ENCODE data around the gene ZNF366.

DNA sequence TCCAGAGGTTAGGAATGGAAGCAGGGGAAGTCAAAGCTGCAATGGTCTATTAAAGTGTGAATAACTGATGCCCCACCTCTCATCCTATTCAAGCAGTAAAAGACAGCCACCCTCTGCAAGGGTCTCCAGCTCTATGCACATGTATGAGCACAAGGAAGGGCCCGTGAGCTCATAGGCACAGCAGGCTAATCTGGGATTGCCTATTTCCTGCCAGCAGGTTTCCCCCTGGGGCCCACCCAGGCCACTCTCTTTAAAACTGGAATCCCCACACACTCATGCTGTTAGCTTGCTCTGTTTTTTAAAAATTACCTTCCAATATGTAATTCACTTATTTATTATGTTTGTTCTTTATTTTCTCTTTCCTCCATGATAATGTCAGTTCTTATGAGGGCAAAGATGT, 48.7 kb upstream of the ZNF366 start:
- TF ChIP-seq POLR2A (IDR thresholded peaks at IDR 0.05; ENCODE audit: borderline replicate concordance, extremely low read depth, insufficient read depth, insufficient read length) (no peak), POLR2AphosphoS5 (IDR thresholded peaks at IDR 0.05; ENCODE audit: low read depth, low read length) (no peak), SP1 (IDR thresholded peaks at IDR 0.05; ENCODE audit: low read depth) (no peak), EZH2 (IDR thresholded peaks at IDR 0.05) (no peak), EZH2phosphoT487 (IDR thresholded peaks at IDR 0.05; ENCODE audit: borderline replicate concordance) (no peak), YY1 (IDR thresholded peaks at IDR 0.05; ENCODE audit: extremely low read depth, insufficient replicate concordance, low read depth, low read length) (no peak), SIN3A (IDR thresholded peaks at IDR 0.05; ENCODE audit: low read depth) (no peak)
- TF ChIP-seq, protein P1, sequence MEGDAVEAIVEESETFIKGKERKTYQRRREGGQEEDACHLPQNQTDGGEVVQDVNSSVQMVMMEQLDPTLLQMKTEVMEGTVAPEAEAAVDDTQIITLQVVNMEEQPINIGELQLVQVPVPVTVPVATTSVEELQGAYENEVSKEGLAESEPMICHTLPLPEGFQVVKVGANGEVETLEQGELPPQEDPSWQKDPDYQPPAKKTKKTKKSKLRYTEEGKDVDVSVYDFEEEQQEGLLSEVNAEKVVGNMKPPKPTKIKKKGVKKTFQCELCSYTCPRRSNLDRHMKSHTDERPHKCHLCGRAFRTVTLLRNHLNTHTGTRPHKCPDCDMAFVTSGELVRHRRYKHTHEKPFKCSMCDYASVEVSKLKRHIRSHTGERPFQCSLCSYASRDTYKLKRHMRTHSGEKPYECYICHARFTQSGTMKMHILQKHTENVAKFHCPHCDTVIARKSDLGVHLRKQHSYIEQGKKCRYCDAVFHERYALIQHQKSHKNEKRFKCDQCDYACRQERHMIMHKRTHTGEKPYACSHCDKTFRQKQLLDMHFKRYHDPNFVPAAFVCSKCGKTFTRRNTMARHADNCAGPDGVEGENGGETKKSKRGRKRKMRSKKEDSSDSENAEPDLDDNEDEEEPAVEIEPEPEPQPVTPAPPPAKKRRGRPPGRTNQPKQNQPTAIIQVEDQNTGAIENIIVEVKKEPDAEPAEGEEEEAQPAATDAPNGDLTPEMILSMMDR (IDR thresholded peaks at IDR 0.05 in 2 of 3, conservative IDR thresholded peaks at IDR 0.05 in 1 of 3; ENCODE audit: borderline replicate concordance in 1 of 3, insufficient read depth in 1 of 3, low read depth in 2 of 3, low read length in 2 of 3) = no peak
- TF ChIP-seq, protein P2, sequence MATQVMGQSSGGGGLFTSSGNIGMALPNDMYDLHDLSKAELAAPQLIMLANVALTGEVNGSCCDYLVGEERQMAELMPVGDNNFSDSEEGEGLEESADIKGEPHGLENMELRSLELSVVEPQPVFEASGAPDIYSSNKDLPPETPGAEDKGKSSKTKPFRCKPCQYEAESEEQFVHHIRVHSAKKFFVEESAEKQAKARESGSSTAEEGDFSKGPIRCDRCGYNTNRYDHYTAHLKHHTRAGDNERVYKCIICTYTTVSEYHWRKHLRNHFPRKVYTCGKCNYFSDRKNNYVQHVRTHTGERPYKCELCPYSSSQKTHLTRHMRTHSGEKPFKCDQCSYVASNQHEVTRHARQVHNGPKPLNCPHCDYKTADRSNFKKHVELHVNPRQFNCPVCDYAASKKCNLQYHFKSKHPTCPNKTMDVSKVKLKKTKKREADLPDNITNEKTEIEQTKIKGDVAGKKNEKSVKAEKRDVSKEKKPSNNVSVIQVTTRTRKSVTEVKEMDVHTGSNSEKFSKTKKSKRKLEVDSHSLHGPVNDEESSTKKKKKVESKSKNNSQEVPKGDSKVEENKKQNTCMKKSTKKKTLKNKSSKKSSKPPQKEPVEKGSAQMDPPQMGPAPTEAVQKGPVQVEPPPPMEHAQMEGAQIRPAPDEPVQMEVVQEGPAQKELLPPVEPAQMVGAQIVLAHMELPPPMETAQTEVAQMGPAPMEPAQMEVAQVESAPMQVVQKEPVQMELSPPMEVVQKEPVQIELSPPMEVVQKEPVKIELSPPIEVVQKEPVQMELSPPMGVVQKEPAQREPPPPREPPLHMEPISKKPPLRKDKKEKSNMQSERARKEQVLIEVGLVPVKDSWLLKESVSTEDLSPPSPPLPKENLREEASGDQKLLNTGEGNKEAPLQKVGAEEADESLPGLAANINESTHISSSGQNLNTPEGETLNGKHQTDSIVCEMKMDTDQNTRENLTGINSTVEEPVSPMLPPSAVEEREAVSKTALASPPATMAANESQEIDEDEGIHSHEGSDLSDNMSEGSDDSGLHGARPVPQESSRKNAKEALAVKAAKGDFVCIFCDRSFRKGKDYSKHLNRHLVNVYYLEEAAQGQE (IDR thresholded peaks at IDR 0.05; ENCODE audit: low read depth) = no peak
- TF ChIP-seq, protein P3, sequence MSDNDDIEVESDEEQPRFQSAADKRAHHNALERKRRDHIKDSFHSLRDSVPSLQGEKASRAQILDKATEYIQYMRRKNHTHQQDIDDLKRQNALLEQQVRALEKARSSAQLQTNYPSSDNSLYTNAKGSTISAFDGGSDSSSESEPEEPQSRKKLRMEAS (IDR thresholded peaks at IDR 0.05) = no peak
